Ishikawa (cell line): ENCODE measurements around the gene CTSL.

Experiments
- CEBPB ChIP-seq: IDR thresholded peaks from 2 replicates; pipeline ENCODE4 v1.6.1; 2012
- CREB1 ChIP-seq: IDR thresholded peaks from 2 replicates; pipeline ENCODE4 v1.6.1; 2012; ENCODE audit warnings: low read depth
- EGR1 ChIP-seq: IDR thresholded peaks from 2 replicates; pipeline ENCODE4 v1.6.1; 2012
- EP300 ChIP-seq: IDR thresholded peaks from 2 replicates; pipeline ENCODE4 v1.6.1; 2012; ENCODE audit warnings: borderline replicate concordance
- FOXM1 ChIP-seq: IDR thresholded peaks from 2 replicates; pipeline ENCODE4 v1.6.1; 2012; ENCODE audit warnings: low read depth, borderline replicate concordance
- MAX ChIP-seq: IDR thresholded peaks from 2 replicates; pipeline ENCODE4 v1.6.1; 2012
- NFIC ChIP-seq: IDR thresholded peaks from 2 replicates; pipeline ENCODE4 v1.6.1; 2012
- RAD21 ChIP-seq: IDR thresholded peaks from 2 replicates; pipeline ENCODE4 v1.6.1; 2012; ENCODE audit warnings: low read depth
- TAF1 ChIP-seq: IDR thresholded peaks from 2 replicates; pipeline ENCODE4 v1.6.1; 2012; ENCODE audit warnings: low read depth, mild to moderate bottlenecking
- TCF12 ChIP-seq: IDR thresholded peaks from 2 replicates; pipeline ENCODE4 v1.6.1; 2012; ENCODE audit warnings: low read depth
- TEAD4 ChIP-seq: IDR thresholded peaks from 2 replicates; pipeline ENCODE4 v1.6.1; 2012
- USF1 ChIP-seq: IDR thresholded peaks from 2 replicates; pipeline ENCODE4 v1.6.1; 2012
- YY1 ChIP-seq: IDR thresholded peaks from 2 replicates; pipeline ENCODE4 v1.6.1; 2012; ENCODE audit warnings: low read depth
- ZBTB7A ChIP-seq: IDR thresholded peaks from 2 replicates; pipeline ENCODE4 v1.6.1; 2012; ENCODE audit warnings: low read depth
- TF ChIP-seq, protein P1 (sequence below): IDR thresholded peaks from 2 replicates; pipeline ENCODE4 v1.6.1; 2012; ENCODE audit warnings: low read depth, mild to moderate bottlenecking

Gene CTSL

DNA sequence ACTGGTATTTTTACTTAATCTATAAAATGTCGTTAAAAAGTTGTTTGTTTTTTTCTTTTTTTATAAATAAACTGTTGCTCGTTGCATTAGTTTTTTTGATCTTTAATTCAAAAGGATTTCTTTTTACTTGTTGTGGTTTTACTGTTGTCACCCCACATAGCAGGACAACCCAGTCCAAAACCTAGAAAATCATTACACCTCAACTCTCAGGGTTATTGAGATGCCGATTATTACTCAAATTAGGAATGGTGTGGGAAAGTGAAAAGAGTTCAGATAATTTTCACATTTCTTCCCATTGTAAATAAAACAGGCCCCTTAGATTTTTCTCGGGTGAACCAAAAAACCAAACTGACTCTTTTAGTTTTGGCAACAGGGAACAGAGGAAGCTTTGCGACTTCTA lies 17.4 kb upstream of the CTSL start:
- TF ChIP-seq YY1 (no peak), EGR1 (no peak), EP300 (no peak), CEBPB (no peak), MAX (no peak), FOXM1 (no peak), NFIC (no peak), TAF1 (no peak), TEAD4 (no peak), ZBTB7A (no peak), CREB1 (no peak), RAD21 (no peak), USF1 (no peak), TCF12 (no peak)
- TF ChIP-seq, protein P1, sequence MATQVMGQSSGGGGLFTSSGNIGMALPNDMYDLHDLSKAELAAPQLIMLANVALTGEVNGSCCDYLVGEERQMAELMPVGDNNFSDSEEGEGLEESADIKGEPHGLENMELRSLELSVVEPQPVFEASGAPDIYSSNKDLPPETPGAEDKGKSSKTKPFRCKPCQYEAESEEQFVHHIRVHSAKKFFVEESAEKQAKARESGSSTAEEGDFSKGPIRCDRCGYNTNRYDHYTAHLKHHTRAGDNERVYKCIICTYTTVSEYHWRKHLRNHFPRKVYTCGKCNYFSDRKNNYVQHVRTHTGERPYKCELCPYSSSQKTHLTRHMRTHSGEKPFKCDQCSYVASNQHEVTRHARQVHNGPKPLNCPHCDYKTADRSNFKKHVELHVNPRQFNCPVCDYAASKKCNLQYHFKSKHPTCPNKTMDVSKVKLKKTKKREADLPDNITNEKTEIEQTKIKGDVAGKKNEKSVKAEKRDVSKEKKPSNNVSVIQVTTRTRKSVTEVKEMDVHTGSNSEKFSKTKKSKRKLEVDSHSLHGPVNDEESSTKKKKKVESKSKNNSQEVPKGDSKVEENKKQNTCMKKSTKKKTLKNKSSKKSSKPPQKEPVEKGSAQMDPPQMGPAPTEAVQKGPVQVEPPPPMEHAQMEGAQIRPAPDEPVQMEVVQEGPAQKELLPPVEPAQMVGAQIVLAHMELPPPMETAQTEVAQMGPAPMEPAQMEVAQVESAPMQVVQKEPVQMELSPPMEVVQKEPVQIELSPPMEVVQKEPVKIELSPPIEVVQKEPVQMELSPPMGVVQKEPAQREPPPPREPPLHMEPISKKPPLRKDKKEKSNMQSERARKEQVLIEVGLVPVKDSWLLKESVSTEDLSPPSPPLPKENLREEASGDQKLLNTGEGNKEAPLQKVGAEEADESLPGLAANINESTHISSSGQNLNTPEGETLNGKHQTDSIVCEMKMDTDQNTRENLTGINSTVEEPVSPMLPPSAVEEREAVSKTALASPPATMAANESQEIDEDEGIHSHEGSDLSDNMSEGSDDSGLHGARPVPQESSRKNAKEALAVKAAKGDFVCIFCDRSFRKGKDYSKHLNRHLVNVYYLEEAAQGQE = no peak

- TF ChIP-seq NFIC = no peak
- TF ChIP-seq CREB1 = no peak
- no peak for TF ChIP-seq TEAD4
- TF ChIP-seq RAD21 = no peak
- TF ChIP-seq CEBPB = no peak
- no peak for TF ChIP-seq ZBTB7A
- no peak for TF ChIP-seq TAF1
- no peak for TF ChIP-seq MAX
Measured at GRCh38 chr9:87708986-87709728, 16.8 kb upstream of the CTSL start.

- TF ChIP-seq TCF12 (no peak), NFIC (no peak), RAD21 (no peak), FOXM1 (no peak), EGR1 (no peak), CEBPB (no peak), YY1 (no peak), EP300 (no peak), TEAD4 (no peak), TAF1 (no peak), ZBTB7A (no peak), USF1 (no peak)
Measured at GRCh38 chr9:87710443-87710842, 15.5 kb upstream of the CTSL start.

DNA sequence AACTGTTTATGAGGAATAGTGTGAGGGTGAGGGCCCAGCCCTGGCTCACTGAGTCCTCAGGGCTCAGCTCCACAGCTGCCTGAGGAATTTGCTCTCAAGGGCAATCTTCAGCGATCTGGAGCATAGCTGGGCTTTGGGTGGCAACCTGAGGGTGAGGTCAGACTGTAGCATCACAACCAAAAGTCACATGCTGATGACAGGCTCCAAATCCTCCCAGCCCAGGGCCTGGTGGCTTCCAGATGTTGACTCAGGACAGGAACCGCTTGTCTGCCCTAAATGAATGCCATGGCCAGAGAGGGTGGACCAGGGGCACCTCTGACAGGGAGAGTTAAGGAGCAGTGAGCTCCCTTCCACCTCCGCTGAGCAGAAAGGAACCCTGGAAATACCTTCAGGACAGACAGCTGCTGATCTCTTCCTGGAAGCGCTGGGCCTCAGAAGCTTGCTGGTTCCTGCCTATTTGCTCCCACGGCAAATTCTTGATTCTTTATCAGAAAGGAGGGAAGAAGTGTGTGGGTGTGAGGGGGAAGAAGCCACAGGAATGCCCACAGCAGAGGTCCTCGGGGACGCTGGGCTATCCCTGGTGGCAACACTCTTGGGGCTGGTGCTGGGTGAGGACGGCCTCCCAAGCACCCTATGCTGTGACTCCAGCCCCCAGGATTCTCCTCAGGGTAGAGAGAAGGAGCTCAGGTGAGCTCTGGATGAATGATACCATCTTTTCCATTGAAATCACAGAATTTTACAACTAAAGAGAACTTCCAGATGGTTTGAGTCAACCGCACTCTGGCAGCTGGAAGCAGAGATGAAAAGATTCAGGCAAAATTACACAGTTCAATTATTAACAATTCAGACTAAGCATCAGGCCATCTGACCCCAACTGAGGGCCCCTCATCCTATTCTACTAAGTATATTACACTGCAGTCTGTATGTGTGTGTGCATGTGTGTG lies 13.8 kb upstream of the CTSL start:
- no peak for TF ChIP-seq CEBPB
- TF ChIP-seq MAX = no peak
- no peak for TF ChIP-seq ZBTB7A
- TF ChIP-seq YY1 = no peak
- TF ChIP-seq RAD21 = no peak
- no peak for TF ChIP-seq EP300
- TF ChIP-seq, protein P1 = no peak
- no peak for TF ChIP-seq NFIC
- no peak for TF ChIP-seq TCF12
- no peak for TF ChIP-seq TEAD4
- TF ChIP-seq FOXM1 = no peak
- TF ChIP-seq CREB1 = no peak
- TF ChIP-seq TAF1 = no peak
- no peak for TF ChIP-seq USF1
- TF ChIP-seq EGR1 = no peak
